IPS DF 6.9 (cell line): ENCODE data around the gene DIPK1B.
"Not testable (repeated sequence)": the region's sequence is repeated elsewhere in the genome, so short reads cannot be mapped to it uniquely, and the experiment has no call there.

Experiments
- DNase-seq: peaks from one replicate; pipeline ENCODE4 v3.0.0-alpha.2; 2013; ENCODE audit warnings: low read depth, low spot score
- H3K27ac ChIP-seq: one replicate; pipeline ENCODE4 v1.5.1; 2013; ENCODE audit warnings: low read length, control low read depth
- H3K27me3 ChIP-seq: 2 replicates; pipeline ENCODE4 v1.6.1; 2013; ENCODE audit warnings: mild to moderate bottlenecking, low read length; ENCODE audit not compliant: control insufficient read depth, insufficient read depth
- H3K36me3 ChIP-seq: 2 replicates; pipeline ENCODE4 v1.6.1; 2013; ENCODE audit warnings: low read length; ENCODE audit not compliant: control insufficient read depth, insufficient read depth
- H3K4me1 ChIP-seq: 2 replicates; pipeline ENCODE4 v1.6.1; 2013; ENCODE audit warnings: low read length; ENCODE audit not compliant: control insufficient read depth, insufficient read depth
- H3K4me3 ChIP-seq: 2 replicates; pipeline ENCODE4 v1.5.1; 2013; ENCODE audit warnings: mild to moderate bottlenecking, low read length
- H3K9me3 ChIP-seq: 2 replicates; pipeline ENCODE4 v1.6.1; 2013; ENCODE audit warnings: low read length, inconsistent platforms; ENCODE audit not compliant: control insufficient read depth, insufficient read depth
- WGBS: extraction: QIAGEN DNeasy Blood & Tissue Kit; methylation state at CpG from one replicate; pipeline ENCODE4 v1.1.7; 2013; ENCODE audit warnings: mixed read lengths, missing lambda C conversion rate; ENCODE audit not compliant: insufficient read length, insufficient coverage; 5-methylcytosine and 5-hydroxymethylcytosine counted together

Gene DIPK1B

GRCh38 chr9:136762221-136762691 lies 49.9 kb downstream of the DIPK1B start:
- DNase-seq, result no peak
- WGBS, result no CpG with 5 or more reads among the region's 17 CpGs
- no peaks in the 10 kb centered on the region for H3K9me3 ChIP-seq
- peaks cover 4% of the 10 kb centered on the region; the same call in 1 of the 2 replicates for H3K4me1 ChIP-seq
- no peak overlapping the region for H3K4me3 ChIP-seq
- H3K27me3 ChIP-seq, result no peaks in the 10 kb centered on the region
- no peak overlapping the region for H3K27ac ChIP-seq
- H3K36me3 ChIP-seq, result no peaks in the 10 kb centered on the region

DNA sequence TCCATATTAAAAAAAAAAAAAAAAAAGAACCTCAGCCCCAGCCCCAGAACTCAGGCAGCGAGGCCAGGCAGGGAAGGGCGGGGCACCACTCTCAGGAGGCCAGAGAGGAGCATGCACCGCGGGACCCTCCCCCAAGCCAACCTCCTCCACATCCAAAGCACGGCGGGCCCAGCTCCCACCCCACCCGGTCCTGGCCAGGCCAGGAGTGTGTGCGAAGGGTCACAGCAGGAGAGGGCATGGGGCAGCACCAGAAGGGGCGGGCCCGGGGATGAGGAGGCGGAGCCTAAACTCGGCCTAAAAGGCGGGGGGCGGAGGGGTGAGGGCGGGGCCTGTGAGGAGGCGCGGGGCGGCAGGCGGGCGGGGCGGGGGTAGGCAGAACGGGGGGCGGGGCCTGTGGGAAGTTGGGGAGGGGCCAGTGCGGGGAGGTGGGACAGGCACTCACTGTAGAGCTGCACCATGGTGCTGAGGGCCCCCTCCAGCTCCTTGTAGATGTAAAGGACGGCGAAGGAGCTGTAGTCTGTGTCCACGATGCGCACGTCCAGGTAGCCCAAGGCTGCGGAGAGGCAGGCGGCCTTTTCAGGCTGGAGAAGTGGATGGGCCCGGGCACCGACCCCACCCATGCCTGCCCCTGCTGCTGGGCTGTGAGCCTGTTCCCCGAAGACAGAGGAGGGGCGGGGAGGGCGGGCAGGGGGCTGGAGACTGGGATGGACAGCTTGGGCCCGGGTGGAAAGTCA lies 50.7 kb downstream of the DIPK1B start:
- no peaks in the 10 kb centered on the region for H3K36me3 ChIP-seq
- H3K27ac ChIP-seq, result no peak overlapping the region
- no peaks in the 10 kb centered on the region for H3K9me3 ChIP-seq
- H3K4me1 ChIP-seq, result peaks cover 4% of the 10 kb centered on the region; the same call in 1 of the 2 replicates
- WGBS, result no CpG with 5 or more reads among the region's 37 CpGs
- H3K27me3 ChIP-seq, result no peaks in the 10 kb centered on the region
- peak; percentile 77 for DNase-seq
- H3K4me3 ChIP-seq, result peak overlapping the region; percentile 10; the same call in 1 of the 2 replicates

- no CpG with 5 or more reads among the region's 14 CpGs for WGBS
- no peak overlapping the region for H3K4me3 ChIP-seq
- DNase-seq, result no peak
- H3K27ac ChIP-seq, result no peak overlapping the region
- H3K36me3 ChIP-seq, result no peaks in the 10 kb centered on the region
- 0 out of 2 replicates have a peak, but pooled peaks cover 4% of the 10 kb centered on the region for H3K4me1 ChIP-seq
- no peaks in the 10 kb centered on the region for H3K27me3 ChIP-seq
- no peaks in the 10 kb centered on the region for H3K9me3 ChIP-seq
These were observed 51.3 kb downstream of the DIPK1B start for GRCh38 chr9:136763649-136764035.

- Histone ChIP-seq H3K36me3 (no peaks in the 10 kb centered on the region), H3K9me3 (no peaks in the 10 kb centered on the region), H3K27ac (no peak within 1 kb of the TSS), H3K4me3 (peak within 1 kb of the TSS; percentile 10; the same call in 1 of the 2 replicates), H3K27me3 (no peaks in the 10 kb centered on the region), H3K4me1 (0 out of 2 replicates have a peak, but pooled peaks cover 4% of the 10 kb centered on the region)
- no CpG with 5 or more reads among the region's 14 CpGs for WGBS
- no peak for DNase-seq
These were observed 52.0 kb downstream of the DIPK1B start, which contains the start of gene LCN15 for GRCh38 chr9:136764301-136764891. LCN15 (minus strand) TSS chr9:136764518; CDS start chr9:136764488, 30 bp downstream.

- Histone ChIP-seq H3K36me3 (no peaks in the 10 kb centered on the region), H3K4me3 (no peak overlapping the region), H3K27me3 (no peaks in the 10 kb centered on the region), H3K9me3 (no peaks in the 10 kb centered on the region), H3K4me1 (0 out of 2 replicates have a peak, but pooled peaks cover 4% of the 10 kb centered on the region), H3K27ac (no peak overlapping the region)
- DNase-seq, result no peak
- WGBS, result no CpG with 5 or more reads among the region's 14 CpGs
These were observed 52.7 kb downstream of the DIPK1B start for GRCh38 chr9:136765041-136765440.

GRCh38 chr9:136765745-136766409 lies 53.5 kb downstream of the DIPK1B start:
- H3K27me3 ChIP-seq, H3K9me3 ChIP-seq, DNase-seq, H3K4me3 ChIP-seq, H3K27ac ChIP-seq, H3K36me3 ChIP-seq, H3K4me1 ChIP-seq: not testable (repeated sequence)
- WGBS, result no CpG with 5 or more reads among the region's 14 CpGs

- not testable (repeated sequence) for H3K27ac ChIP-seq, H3K4me3 ChIP-seq
- no CpG with 5 or more reads among the region's 18 CpGs for WGBS
These were observed 54.2 kb downstream of the DIPK1B start for GRCh38 chr9:136766410-136767120.

GRCh38 chr9:136769710-136770191 lies 57.4 kb downstream of the DIPK1B start:
- no CpG with 5 or more reads among the region's 16 CpGs for WGBS
- peak; percentile 48 for DNase-seq
- H3K27me3 ChIP-seq, result no peaks in the 10 kb centered on the region
- H3K27ac ChIP-seq, result no peak overlapping the region
- no peaks in the 10 kb centered on the region for H3K36me3 ChIP-seq
- H3K4me1 ChIP-seq, result no peaks in the 10 kb centered on the region
- peak overlapping the region; percentile 24; the same call in 1 of the 2 replicates for H3K4me3 ChIP-seq
- no peaks in the 10 kb centered on the region for H3K9me3 ChIP-seq

More at GRCh38 chr9:136766410-136767120, 54.2 kb downstream of the DIPK1B start:
- not testable (repeated sequence) for H3K27me3 ChIP-seq, DNase-seq, H3K9me3 ChIP-seq, H3K4me1 ChIP-seq, H3K36me3 ChIP-seq

GRCh38 chr9:136771907-136772415 lies 59.6 kb downstream of the DIPK1B start:
- no peak for DNase-seq
- H3K4me1 ChIP-seq, result no peaks in the 10 kb centered on the region
- H3K36me3 ChIP-seq, result no peaks in the 10 kb centered on the region; the same call in 1 of the 2 replicates
- no peak overlapping the region for H3K27ac ChIP-seq
- H3K27me3 ChIP-seq, result no peaks in the 10 kb centered on the region
- H3K4me3 ChIP-seq, result no peak overlapping the region
- H3K9me3 ChIP-seq, result no peaks in the 10 kb centered on the region
- WGBS, result no CpG with 5 or more reads among the region's 3 CpGs
